Hippocampal formation (tissue), 2 donors: ENCODE results near the gene NHS.
A peak's percentile ranks its signal among the peaks of the same experiment; 100 is the strongest.

ENCODE experiments used
- DNase-seq, 2 donors: peaks; one replicate each; lab custom pipeline; 2025; lab: John Stamatoyannopoulos, UW

The NHS gene

DNA sequence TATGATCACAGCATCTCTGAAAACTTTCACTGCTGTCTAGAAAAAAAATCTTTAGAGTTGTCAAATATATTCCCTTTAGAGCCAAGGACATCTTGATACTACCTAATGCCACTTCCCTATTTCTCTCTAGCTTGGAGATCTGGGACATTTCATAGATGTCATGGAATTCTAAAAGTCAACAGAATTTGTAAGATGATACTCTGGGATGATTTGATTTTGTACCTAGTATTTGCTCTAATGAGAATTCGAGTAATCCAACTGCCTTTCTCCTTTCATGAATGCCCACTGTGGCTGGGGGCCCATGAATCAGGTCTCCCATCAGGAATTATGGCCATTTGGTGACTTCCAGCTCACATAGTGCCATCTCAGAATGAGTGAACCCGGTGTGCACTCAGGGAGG, 73.2 kb downstream of the NHS start:
- DNase-seq: no peak

DNA sequence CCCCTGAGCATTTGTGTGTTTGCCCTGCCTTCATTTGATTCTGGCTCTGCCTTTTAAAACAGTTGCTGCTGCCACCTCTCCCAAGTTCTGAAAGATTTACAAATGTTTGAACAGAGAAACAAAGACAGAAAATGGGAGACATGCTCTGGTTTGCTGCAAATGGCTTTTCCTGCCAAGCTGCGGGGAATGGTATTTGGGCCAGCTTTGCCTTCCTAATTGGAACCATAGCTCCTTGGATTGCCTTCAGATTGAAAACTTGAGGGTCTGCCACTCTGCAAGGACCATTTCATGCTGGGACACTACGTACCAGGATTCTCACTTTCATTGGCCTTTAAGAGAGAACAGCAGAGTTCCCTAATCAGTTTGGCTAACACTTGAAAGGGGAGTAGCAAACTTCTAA, 74.9 kb downstream of the NHS start:
- DNase-seq: no peak

- no peak for DNase-seq
These were observed 78.8 kb downstream of the NHS start for GRCh38 chrX:17453788-17454187.

GRCh38 chrX:17456526-17456925, 81.5 kb downstream of the NHS start:
- peak; percentile 6 to 22 for DNase-seq

GRCh38 chrX:17459008-17459611, 84.1 kb downstream of the NHS start:
- DNase-seq: no peak

GRCh38 chrX:17459661-17460060, 84.7 kb downstream of the NHS start:
- DNase-seq: no peak

DNA sequence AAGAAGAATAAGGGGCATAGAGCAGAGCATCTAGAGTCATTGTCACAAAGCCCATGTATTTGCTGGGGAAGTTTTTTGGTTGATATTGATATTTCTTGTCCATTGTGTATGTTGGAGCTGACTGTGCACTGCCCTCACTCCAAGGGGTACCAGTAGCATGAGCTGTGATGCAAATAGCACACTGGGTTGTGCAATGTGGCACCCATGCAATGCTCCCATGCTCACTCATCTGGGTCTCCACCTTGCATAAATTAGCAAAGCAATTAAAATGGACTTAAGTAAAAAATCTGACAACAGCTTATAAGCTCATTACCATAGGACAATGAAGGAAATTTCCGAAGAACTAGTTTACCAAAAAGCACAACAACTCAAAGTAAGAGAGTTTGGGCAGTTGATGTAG, 87.9 kb downstream of the NHS start:
- DNase-seq: no peak

- DNase-seq: no peak
These were observed 89.2 kb downstream of the NHS start for GRCh38 chrX:17464194-17464593.

DNA sequence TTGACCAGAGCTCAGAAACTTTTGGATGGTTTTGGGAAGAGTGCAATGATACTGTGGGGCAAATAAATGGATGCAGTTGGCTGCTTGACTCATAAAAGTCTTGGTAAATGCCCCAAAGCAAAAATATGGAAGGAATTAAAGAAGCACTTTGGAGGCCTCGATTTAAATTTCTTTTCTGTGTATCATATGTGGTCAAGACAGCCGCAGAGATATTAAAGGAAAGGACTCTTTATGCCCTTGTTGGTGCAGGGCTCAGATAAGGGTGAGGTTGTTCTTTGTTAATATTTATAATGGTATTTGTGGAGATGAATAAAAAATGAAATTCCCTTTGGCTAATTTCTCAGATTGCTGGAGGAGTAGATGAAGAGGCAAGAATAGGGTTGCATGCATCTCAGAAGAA, 90.2 kb downstream of the NHS start:
- no peak for DNase-seq

- DNase-seq: no peak
These were observed 90.8 kb downstream of the NHS start for GRCh38 chrX:17465802-17466201.

GRCh38 chrX:17470136-17470535, 95.1 kb downstream of the NHS start:
- no peak for DNase-seq

- no peak for DNase-seq
These were observed 96.1 kb downstream of the NHS start for GRCh38 chrX:17471121-17471520.

DNA sequence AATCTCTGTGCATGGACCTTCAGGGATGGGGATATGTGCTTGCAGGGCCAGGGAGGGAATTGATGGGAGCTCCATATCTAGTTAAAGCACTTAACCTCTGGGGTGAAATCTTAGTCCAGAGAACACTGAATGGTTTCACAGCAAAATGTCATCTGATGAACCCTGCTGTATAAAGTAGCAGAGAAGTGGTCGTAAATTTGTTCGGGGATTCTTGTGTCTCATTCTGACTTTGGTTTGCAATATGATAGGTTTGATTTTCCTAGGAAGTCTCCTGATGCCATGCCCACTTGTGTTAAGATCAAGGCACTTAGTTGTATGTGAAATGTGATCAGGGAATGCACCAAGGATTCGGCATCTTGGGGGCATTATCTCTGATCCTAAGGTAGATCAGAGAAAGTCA, 96.9 kb downstream of the NHS start:
- DNase-seq: no peak

DNA sequence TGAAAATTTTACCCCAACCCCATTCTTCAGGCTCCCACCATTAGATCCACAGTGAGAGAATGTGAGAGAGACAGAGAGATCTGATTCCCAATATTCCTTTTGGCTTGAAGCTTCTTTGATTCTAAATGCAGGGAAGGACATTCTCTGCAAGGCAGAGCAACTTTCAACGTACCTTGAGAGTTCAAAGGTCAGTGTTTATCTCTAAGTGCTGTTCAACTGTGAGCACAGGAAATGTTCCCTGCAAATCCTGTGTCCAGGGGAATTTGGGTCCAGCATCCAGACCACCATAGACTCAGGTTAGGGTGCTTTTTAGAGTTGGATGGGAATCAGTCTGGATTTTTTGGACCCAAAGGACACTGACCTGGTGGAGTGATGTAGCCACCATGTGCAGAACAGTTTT, 97.4 kb downstream of the NHS start:
- no peak for DNase-seq

DNA sequence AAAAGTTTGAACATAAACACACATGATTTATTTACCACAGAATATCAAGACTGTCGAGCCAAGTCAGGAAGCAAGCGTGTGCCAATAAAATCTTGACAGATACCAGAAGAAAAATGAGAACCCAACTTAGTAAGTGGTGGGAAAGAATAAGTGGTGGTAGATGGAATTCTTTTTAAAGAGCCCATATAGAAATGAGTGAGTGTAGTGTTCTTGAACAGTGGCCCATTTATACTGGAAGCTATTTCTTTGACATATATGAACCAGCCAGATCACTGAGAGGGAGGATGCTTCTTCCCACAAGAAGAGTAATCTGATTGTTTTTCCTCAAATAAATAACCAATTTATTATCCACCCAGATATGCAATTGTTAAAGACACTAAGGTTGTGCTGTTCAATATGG, 98.0 kb downstream of the NHS start:
- no peak for DNase-seq

DNA sequence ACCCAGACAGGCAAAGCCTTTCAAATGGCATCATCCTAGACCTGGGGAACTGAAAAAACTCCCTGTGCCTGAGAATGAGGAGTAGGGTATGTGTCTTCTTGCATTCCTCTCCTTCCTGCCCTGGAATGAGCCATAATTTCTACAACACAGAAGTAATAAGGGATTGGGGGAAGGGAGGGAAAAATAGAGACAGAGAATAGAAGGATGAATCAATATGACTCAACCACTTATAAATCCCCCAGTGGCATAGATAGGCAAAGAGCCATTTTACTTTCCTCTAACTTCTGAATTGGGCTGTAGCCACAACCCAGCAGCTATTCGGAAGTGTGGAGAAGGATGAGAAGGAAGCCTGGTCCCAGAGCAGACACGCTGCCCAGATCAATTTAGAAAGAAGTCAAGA, 99.9 kb downstream of the NHS start:
- no peak for DNase-seq

DNA sequence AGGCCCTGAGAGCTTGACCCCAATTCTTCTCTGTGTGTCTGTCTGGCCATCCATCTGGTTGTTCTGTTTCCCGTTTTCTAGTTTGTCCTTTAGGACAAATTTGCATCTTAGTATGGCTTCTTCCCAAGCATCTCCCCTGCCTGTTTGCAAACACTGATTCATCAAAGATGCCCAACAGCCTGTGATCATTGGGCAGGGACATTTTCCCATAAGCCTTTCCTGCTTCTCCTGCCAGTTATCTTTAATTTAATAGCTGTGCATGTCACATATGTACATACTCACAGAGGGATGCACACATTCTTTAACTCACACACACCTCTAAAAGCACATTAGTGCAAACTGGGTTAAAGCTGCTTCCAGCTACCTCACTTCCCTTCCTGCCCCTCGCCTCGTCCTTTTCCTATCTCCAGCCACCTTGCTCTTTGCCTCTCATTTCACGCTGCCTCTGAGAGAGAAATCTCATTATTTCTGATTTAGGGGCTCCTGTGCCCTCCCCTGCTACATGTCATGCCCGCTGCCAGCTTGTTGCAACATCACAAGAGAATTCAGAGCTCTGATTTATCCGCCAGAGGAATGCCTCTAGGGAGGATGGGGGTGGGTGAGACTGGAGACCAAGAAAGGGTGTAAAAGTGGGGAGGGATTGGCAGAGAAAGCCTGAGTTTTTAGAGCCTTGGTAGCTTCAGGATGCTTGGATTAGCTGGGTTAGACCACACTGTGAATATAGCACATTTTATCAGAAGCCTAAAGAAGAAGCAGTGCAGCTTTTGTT, 100.6 kb downstream of the NHS start:
- DNase-seq: no peak

GRCh38 chrX:17476411-17476810, 101.4 kb downstream of the NHS start:
- DNase-seq: no peak

DNA sequence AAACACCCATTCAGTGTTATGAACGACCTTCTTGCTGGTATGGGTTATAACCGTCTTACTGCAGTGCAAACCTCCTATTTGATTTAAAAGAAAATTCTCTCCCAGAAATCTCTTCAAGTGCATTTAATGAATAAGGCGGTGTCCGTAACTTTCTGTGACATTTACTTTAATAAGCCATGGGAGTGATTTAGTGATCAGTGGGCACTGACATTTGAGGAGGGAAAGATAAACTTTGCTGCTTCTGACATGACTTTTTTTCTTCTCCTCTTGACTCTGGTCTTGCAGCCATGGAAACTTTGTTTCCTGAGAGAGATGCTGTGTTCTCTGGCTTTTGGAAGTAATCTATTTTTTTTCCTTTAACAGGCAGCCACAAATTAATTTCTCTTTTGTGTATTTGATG, 106.1 kb downstream of the NHS start:
- DNase-seq: no peak

DNA sequence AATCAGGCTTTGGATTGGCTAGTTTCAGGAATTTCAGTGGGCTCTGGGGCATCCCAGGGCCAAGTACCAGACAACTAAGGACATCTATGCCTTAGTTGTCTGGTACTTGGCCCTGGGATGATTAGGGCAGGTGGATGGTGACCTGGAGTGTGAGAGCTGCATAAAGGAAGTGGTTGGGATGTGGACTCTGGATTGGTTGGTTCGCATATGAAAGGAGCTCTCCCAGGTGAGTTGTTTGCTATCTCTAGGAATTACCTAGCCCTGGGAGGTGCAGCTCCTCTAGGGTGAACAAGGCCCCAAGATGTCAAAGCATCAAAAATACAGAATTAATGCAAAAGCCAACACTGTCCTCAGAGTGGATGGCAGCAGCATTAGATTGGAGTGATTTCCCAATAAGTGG, 109.6 kb downstream of the NHS start:
- DNase-seq: no peak

DNA sequence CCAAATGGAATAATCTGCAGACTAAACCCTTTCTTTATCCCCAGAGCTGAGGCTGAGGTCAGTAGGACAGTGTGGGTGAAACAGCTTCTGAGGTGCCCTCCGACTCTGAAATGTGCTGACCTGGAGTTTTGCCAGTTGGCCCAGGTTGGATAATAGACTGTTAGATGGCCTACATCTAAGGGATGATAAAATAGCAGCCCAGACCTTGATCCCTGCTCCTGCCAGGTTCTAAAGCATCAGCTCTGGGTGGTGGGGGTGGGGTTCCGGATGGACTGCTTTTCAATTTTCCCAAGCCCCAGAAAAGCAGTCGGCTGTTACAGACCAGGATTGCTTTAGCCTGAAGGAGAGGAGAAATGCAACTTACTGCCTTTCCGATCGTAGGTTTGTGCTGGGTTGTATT, 110.4 kb downstream of the NHS start:
- DNase-seq: no peak

DNA sequence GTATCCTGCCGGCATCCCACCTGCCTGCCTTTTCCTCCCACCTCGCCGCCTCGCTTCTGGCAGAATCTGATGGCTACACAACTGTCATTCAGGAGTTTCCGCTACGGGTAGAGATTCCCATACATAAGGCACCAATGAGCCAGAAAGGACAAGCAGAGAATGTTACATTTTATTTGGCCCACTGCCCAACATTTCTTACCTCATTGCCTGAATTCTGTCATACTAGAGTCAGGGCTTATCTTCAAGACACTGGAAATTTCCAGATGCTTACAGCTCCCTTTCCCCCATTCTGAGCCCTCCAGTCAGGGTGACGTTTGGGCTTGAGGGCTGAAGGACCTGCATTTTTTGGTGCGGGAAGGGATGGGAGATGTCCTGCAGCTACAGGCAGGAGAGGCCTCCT, 113.0 kb downstream of the NHS start:
- DNase-seq: no peak

GRCh38 chrX:17494216-17494615, 119.2 kb downstream of the NHS start:
- no peak for DNase-seq

DNA sequence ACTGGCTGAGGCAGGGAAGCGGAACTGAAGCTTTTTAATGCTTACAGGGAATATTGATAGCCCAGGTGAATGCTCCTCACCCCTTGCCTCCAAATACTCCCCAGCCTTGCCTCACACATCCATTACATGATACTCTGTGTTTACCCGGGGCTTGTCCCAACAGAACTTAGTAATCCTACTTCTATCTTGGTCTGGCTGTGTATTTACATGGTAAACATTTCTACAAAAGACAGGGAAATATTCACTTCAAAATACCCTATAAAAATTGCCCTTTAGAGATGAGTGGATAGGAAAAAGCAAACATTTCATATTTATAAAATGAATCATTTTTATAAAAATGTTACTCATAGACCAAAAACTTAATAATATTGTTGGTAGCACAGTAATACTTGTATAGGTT, 120.1 kb downstream of the NHS start:
- no peak for DNase-seq
